HG03469 (cell line): Measurements from ENCODE around the gene FADS2.

Experiments used
- ATAC-seq: cut with Tn5 transposase; IDR thresholded peaks from one replicate; pipeline ENCODE4 v1.9.1; 2021; ENCODE audit warnings: mild to moderate bottlenecking, moderate library complexity, moderate number of reproducible peaks; ENCODE audit not compliant: unreplicated experiment

Gene FADS2

GRCh38 chr11:61885166-61885778 lies 57.2 kb downstream of the FADS2 start:
- ATAC-seq = no peak

- no peak for ATAC-seq
Observed at GRCh38 chr11:61885784-61886580, 57.9 kb downstream of the FADS2 start.

GRCh38 chr11:61886643-61887042 lies 58.5 kb downstream of the FADS2 start:
- ATAC-seq = no peak

- no peak for ATAC-seq
Observed at GRCh38 chr11:61887839-61888494, 59.9 kb downstream of the FADS2 start.

- ATAC-seq = no peak
Observed at GRCh38 chr11:61888590-61888989, 60.5 kb downstream of the FADS2 start.

- ATAC-seq = no peak
Observed at GRCh38 chr11:61889831-61890230, 61.7 kb downstream of the FADS2 start.

GRCh38 chr11:61890529-61891330 lies 62.6 kb downstream of the FADS2 start:
- ATAC-seq = no peak

- peak; percentile 43 for ATAC-seq
Observed at GRCh38 chr11:61891331-61892084, 63.4 kb downstream of the FADS2 start, which contains the start of gene FADS3. Gene FADS3 (minus strand): TSS chr11:61891545. CDS start chr11:61891381, 164 bp downstream.

GRCh38 chr11:61892085-61892370 lies 63.9 kb downstream of the FADS2 start:
- ATAC-seq = no peak

GRCh38 chr11:61893981-61894380 lies 65.9 kb downstream of the FADS2 start:
- ATAC-seq = no peak

- ATAC-seq = no peak
Observed at GRCh38 chr11:61895046-61895717, 67.1 kb downstream of the FADS2 start.

GRCh38 chr11:61895718-61896059 lies 67.6 kb downstream of the FADS2 start:
- ATAC-seq = no peak

- no peak for ATAC-seq
Observed at GRCh38 chr11:61896665-61897386, 68.7 kb downstream of the FADS2 start.

GRCh38 chr11:61897387-61898246 lies 69.5 kb downstream of the FADS2 start:
- ATAC-seq = no peak

GRCh38 chr11:61898247-61898582 lies 70.1 kb downstream of the FADS2 start:
- ATAC-seq = no peak

GRCh38 chr11:61899146-61899841 lies 71.2 kb downstream of the FADS2 start:
- no peak for ATAC-seq

- no peak for ATAC-seq
Observed at GRCh38 chr11:61900251-61900650, 72.2 kb downstream of the FADS2 start.

- no peak for ATAC-seq
Observed at GRCh38 chr11:61901397-61901796, 73.3 kb downstream of the FADS2 start.
